Measurements from ENCODE around the gene KIF19.

GRCh38 chr17:74281799-74282198 lies 44.2 kb upstream of the KIF19 start:
- no peak for TF ChIP-seq EZH2 (IDR thresholded peaks at IDR 0.05; ENCODE audit: borderline replicate concordance, low read length)
- TF ChIP-seq, protein P1, sequence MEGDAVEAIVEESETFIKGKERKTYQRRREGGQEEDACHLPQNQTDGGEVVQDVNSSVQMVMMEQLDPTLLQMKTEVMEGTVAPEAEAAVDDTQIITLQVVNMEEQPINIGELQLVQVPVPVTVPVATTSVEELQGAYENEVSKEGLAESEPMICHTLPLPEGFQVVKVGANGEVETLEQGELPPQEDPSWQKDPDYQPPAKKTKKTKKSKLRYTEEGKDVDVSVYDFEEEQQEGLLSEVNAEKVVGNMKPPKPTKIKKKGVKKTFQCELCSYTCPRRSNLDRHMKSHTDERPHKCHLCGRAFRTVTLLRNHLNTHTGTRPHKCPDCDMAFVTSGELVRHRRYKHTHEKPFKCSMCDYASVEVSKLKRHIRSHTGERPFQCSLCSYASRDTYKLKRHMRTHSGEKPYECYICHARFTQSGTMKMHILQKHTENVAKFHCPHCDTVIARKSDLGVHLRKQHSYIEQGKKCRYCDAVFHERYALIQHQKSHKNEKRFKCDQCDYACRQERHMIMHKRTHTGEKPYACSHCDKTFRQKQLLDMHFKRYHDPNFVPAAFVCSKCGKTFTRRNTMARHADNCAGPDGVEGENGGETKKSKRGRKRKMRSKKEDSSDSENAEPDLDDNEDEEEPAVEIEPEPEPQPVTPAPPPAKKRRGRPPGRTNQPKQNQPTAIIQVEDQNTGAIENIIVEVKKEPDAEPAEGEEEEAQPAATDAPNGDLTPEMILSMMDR (conservative IDR thresholded peaks at IDR 0.05 in 1 of 2, IDR thresholded peaks at IDR 0.05 in 1 of 2; ENCODE audit: extremely low read depth in 1 of 2, insufficient read depth in 1 of 2, low read depth in 1 of 2, low read length in 2 of 2), result no peak
